HFF-Myc (cell line): Measurements from ENCODE around the gene SSX2IP.
"Not testable (repeated sequence)": the region's sequence is repeated elsewhere in the genome, so short reads cannot be mapped to it uniquely, and the experiment has no call there.

Source experiments
- DNase-seq: peaks from one replicate; pipeline ENCODE4 v3.0.0-alpha.2; 2011; ENCODE audit warnings: low read depth; ENCODE audit errors: extremely low read depth
- H3K4me3 ChIP-seq: replicated peaks from 2 replicates; pipeline ENCODE4 v1.5.1; 2011; ENCODE audit warnings: low read depth, mild to moderate bottlenecking, control low read depth, low read length
- CTCF ChIP-seq: IDR thresholded peaks from 2 replicates; pipeline ENCODE4 v1.5.1; 2012; ENCODE audit warnings: mild to moderate bottlenecking, low read depth, low read length, control low read depth; ENCODE audit errors: missing control alignments

SSX2IP gene

GRCh38 chr1:84603223-84603622 lies 87.0 kb downstream of the SSX2IP start:
- no peak for DNase-seq
- peak overlapping the region; percentile 42 for H3K4me3 ChIP-seq
- TF ChIP-seq CTCF: no peak

DNA sequence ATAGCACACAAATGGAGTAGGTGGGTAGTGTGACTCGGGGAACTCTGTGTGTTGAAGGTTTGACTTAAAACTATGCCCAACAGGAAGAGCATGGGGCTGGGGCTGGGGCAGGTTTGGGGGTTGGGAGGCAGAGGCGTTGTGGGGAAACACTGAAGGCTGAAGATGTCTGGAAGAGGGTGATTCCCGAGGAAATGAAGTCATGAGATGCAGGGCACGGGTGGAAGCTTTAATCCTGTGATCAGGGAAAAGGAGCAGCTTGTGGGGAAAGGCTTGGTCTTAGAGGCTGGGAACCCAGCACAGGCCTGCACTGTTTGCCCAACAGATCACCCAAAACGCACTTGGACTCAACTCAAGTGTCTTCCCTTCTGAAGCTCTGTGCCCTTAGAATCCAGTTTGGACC lies 89.5 kb downstream of the SSX2IP start:
- TF ChIP-seq CTCF: no peak
- DNase-seq: no peak
- H3K4me3 ChIP-seq: no peak overlapping the region

- no peak for TF ChIP-seq CTCF
Measured at GRCh38 chr1:84598846-84599741, 91.2 kb downstream of the SSX2IP start.

DNA sequence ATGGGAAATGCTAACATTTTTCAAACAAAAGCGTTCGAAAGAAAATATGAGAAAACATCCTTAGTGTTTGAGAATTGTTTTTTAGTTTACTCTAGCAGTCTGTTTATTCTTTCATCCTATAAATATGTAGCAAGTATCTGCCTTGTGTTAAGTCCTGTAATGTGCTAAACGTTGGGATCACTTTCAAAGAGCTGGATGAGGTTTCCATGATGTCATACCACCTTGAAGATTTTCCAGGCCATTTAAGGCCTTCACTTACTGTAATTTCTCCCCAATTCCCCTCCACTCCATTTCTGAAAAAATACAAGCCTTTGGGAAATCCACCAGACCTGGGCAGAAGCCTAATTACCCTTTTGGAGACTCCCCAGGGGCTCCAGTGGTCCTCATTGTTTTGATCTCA lies 91.8 kb downstream of the SSX2IP start:
- no peak for DNase-seq
- H3K4me3 ChIP-seq: no peak overlapping the region
- no peak for TF ChIP-seq CTCF

More at GRCh38 chr1:84598846-84599741, 91.2 kb downstream of the SSX2IP start:
- no peak for DNase-seq
- no peak overlapping the region for H3K4me3 ChIP-seq

GRCh38 chr1:84597011-84597410 lies 93.2 kb downstream of the SSX2IP start:
- no peak for DNase-seq
- no peak overlapping the region for H3K4me3 ChIP-seq
- TF ChIP-seq CTCF: no peak

DNA sequence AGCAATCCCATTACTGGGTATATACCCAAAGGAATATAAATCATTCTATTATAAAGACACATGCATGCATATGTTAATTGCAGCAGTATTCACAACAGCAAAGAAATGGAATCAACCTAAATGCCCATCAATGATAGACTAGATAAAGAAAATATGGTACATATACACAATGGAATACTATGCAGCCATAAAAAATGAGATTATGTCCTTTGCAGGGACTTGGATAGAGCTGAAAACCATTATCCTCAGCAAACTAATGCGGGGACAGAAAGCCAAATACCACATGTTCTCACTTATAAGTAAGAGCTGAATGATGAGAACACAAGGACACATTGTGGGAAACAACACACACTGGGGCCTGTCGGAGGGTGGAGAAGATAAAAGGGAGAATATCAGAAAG lies 95.3 kb downstream of the SSX2IP start:
- not testable (repeated sequence) for DNase-seq, H3K4me3 ChIP-seq
